ENCODE measurements around the gene ANO1.

Gene ANO1

DNA sequence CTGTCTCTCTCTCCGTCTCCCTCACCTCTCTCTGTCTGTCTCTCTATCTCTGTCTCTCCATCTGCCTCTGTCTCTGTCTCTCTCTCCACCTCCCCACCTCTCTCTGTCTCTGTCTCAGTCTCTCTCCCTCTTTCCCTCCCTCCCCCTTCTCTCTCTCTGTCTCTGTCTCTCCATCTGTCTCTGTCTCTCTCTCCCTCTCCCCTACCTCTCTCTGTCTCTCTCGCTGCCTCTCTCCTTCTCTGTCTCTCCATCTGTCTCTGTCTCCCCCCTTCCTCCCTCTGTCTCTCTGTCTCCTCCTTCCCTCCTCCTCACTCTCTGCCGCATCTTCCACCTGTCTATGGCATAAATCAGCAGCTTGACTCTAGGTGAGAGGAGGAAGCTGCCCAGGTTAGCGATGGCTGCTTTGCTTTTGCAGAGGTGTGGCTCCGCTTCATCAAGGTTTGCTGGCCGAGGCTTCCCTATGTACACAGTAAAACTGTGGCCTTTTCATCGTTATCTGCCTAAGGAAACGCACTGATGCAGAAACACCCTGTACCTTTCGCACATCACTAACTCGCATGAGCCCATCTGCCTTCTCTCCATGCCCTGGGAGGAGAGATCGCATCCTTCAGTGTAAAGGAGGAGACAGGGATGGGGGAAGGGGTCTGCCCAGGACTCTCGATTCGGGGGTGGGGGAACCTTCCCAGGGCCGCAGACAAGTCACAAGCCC lies 44.5 kb downstream of the ANO1 start:
- no peaks in the 10 kb centered on the region for H4K20me1 ChIP-seq (ENCODE audit: control insufficient read depth, insufficient read depth, low read depth, low read length)
- no peaks in the 10 kb centered on the region for H3K9me3 ChIP-seq (ENCODE audit: control insufficient read depth, insufficient read depth, low read length)
- H3K79me2 ChIP-seq (ENCODE audit: control insufficient read depth, low read length): no peaks in the 10 kb centered on the region
- H3K27me3 ChIP-seq (ENCODE audit: control insufficient read depth, low read length): no peaks in the 10 kb centered on the region
- no peaks in the 10 kb centered on the region for H3K36me3 ChIP-seq (ENCODE audit: control insufficient read depth, low read length)
- no peaks in the 10 kb centered on the region for H3F3A ChIP-seq (ENCODE audit: control insufficient read depth, insufficient read depth)
- TF ChIP-seq, protein P1, sequence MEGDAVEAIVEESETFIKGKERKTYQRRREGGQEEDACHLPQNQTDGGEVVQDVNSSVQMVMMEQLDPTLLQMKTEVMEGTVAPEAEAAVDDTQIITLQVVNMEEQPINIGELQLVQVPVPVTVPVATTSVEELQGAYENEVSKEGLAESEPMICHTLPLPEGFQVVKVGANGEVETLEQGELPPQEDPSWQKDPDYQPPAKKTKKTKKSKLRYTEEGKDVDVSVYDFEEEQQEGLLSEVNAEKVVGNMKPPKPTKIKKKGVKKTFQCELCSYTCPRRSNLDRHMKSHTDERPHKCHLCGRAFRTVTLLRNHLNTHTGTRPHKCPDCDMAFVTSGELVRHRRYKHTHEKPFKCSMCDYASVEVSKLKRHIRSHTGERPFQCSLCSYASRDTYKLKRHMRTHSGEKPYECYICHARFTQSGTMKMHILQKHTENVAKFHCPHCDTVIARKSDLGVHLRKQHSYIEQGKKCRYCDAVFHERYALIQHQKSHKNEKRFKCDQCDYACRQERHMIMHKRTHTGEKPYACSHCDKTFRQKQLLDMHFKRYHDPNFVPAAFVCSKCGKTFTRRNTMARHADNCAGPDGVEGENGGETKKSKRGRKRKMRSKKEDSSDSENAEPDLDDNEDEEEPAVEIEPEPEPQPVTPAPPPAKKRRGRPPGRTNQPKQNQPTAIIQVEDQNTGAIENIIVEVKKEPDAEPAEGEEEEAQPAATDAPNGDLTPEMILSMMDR (IDR thresholded peaks at IDR 0.05; ENCODE audit: low read depth, low read length, poor library complexity, severe bottlenecking): no peak
- TF ChIP-seq EZH2phosphoT487 (IDR thresholded peaks at IDR 0.05; ENCODE audit: borderline replicate concordance, low read length): no peak
- H3K4me1 ChIP-seq (ENCODE audit: control insufficient read depth, low read length): no peaks in the 10 kb centered on the region
- no peak overlapping the region for H3K27ac ChIP-seq (ENCODE audit: low read depth, low read length)
- no peak overlapping the region for H3K4me3 ChIP-seq (ENCODE audit: low read length)
- H3K4me2 ChIP-seq (ENCODE audit: low read length): no peak overlapping the region
- H3K9me2 ChIP-seq (replicated peaks; ENCODE audit: control insufficient read depth, low read length): no peaks in the 10 kb centered on the region

DNA sequence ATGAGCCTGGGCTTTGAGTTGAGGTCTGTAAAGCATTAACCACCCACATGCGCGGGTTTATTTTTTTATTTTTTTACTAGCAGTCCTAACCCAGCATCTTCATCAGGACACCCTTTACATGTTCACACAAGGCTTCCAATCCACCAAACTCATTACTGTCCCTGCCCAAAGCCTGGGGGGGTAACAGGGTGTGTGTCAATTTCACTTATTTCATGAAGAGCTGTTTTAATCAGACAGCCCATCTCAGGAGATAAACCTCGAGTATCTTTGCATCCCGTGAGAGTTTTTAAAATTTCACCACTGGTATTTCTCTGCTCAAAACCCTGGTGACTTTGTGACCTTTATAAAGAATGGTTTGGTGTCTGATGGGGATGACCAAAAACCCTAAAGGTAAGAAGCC lies 45.6 kb downstream of the ANO1 start:
- Histone ChIP-seq H3K4me2 (ENCODE audit: low read length) (no peak overlapping the region), H3K4me3 (ENCODE audit: low read length) (no peak overlapping the region), H3F3A (ENCODE audit: control insufficient read depth, insufficient read depth) (no peaks in the 10 kb centered on the region), H3K27ac (ENCODE audit: low read depth, low read length) (no peak overlapping the region), H3K79me2 (ENCODE audit: control insufficient read depth, low read length) (no peaks in the 10 kb centered on the region), H3K36me3 (ENCODE audit: control insufficient read depth, low read length) (no peaks in the 10 kb centered on the region), H4K20me1 (ENCODE audit: control insufficient read depth, insufficient read depth, low read depth, low read length) (no peaks in the 10 kb centered on the region), H3K27me3 (ENCODE audit: control insufficient read depth, low read length) (no peaks in the 10 kb centered on the region), H3K9me2 (replicated peaks; ENCODE audit: control insufficient read depth, low read length) (no peaks in the 10 kb centered on the region), H3K9me3 (ENCODE audit: control insufficient read depth, insufficient read depth, low read length) (no peaks in the 10 kb centered on the region), H3K4me1 (ENCODE audit: control insufficient read depth, low read length) (no peaks in the 10 kb centered on the region)
- TF ChIP-seq EZH2phosphoT487 (IDR thresholded peaks at IDR 0.05; ENCODE audit: borderline replicate concordance, low read length): no peak
- TF ChIP-seq, protein P1 (IDR thresholded peaks at IDR 0.05; ENCODE audit: low read depth, low read length, poor library complexity, severe bottlenecking): no peak

DNA sequence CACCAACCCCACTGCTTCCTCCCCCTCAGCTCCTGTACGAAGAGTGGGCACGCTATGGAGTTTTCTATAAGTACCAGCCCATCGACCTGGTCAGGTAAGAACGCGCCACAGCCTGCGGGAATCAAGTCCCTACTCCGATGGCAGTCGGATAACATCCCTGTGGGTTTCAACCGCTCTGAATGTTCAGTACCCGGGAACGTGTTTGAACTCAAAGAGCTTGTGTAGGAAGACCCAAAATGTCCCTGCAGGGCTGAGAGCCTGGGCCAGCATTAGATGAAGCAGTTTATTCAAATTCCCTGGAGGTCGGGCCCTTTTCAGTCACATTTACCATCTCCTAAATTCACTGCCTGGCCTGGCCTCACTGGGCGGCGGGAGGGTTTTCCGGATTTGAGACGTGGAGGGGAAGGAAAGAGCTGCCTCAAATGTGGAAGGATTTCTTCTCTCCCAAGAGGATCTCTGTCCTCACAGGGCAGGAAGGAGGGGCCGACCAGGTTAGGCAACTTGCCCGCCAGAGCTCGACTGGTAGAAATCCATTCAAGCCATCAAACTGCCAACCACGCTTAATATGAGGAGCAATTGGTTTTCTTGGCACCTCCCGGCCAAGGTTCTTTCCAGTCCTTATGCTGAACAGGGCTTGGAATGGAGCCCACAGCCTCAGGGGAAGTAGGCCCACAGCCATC lies 46.3 kb downstream of the ANO1 start:
- Histone ChIP-seq H3K9me2 (replicated peaks; ENCODE audit: control insufficient read depth, low read length) (no peaks in the 10 kb centered on the region), H3K79me2 (ENCODE audit: control insufficient read depth, low read length) (no peaks in the 10 kb centered on the region), H3F3A (ENCODE audit: control insufficient read depth, insufficient read depth) (no peaks in the 10 kb centered on the region), H3K4me2 (ENCODE audit: low read length) (no peak overlapping the region), H3K27me3 (ENCODE audit: control insufficient read depth, low read length) (no peaks in the 10 kb centered on the region), H3K9me3 (ENCODE audit: control insufficient read depth, insufficient read depth, low read length) (no peaks in the 10 kb centered on the region), H4K20me1 (ENCODE audit: control insufficient read depth, insufficient read depth, low read depth, low read length) (no peaks in the 10 kb centered on the region), H3K4me1 (ENCODE audit: control insufficient read depth, low read length) (no peaks in the 10 kb centered on the region), H3K36me3 (ENCODE audit: control insufficient read depth, low read length) (no peaks in the 10 kb centered on the region), H3K4me3 (ENCODE audit: low read length) (no peak overlapping the region), H3K27ac (ENCODE audit: low read depth, low read length) (no peak overlapping the region)
- no peak for TF ChIP-seq EZH2phosphoT487 (IDR thresholded peaks at IDR 0.05; ENCODE audit: borderline replicate concordance, low read length)
- TF ChIP-seq, protein P1 (IDR thresholded peaks at IDR 0.05; ENCODE audit: low read depth, low read length, poor library complexity, severe bottlenecking): no peak
